GM12864 (cell line): ENCODE data around the gene SLC49A4.

ENCODE experiments used
- DNase-seq: peaks from one replicate; pipeline ENCODE4 v3.0.0-alpha.2; 2011; ENCODE audit warnings: low read depth
- H3K4me3 ChIP-seq: 2 replicates; pipeline ENCODE4 v1.5.1; 2011; ENCODE audit warnings: mild to moderate bottlenecking, low read depth, low read length, control low read depth
- TF ChIP-seq, protein P1 (sequence below): IDR thresholded peaks from 2 replicates; pipeline ENCODE4 v1.5.1; 2011; ENCODE audit warnings: low read depth, mild to moderate bottlenecking, moderate library complexity, low read length, control low read depth, inconsistent platforms; ENCODE audit errors: missing control alignments

The SLC49A4 gene

DNA sequence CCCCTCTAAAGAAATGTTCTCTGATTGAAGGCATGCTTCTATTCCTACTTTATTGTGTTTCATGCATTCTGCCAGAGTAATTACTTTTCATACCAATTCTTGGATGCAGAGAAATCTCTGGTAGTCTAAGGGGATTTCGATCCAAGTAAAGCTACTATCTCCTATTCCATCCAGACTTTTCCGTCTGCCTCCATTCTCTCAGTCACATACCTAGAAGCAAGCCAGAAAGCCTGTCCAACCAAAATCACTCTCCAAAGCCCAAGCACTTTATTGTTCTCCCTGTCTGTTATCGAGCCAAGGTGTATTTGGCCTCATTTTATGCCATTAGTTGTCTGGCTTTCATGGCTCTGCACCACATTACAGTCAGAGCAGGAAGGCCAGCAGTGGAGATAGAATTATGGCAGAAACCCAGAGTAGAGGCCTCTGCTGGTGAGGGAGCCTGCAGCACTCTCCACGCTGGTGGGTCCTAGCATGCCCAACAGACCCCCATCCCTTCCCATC is 95.9 kb downstream of the SLC49A4 start:
- TF ChIP-seq, protein P1, sequence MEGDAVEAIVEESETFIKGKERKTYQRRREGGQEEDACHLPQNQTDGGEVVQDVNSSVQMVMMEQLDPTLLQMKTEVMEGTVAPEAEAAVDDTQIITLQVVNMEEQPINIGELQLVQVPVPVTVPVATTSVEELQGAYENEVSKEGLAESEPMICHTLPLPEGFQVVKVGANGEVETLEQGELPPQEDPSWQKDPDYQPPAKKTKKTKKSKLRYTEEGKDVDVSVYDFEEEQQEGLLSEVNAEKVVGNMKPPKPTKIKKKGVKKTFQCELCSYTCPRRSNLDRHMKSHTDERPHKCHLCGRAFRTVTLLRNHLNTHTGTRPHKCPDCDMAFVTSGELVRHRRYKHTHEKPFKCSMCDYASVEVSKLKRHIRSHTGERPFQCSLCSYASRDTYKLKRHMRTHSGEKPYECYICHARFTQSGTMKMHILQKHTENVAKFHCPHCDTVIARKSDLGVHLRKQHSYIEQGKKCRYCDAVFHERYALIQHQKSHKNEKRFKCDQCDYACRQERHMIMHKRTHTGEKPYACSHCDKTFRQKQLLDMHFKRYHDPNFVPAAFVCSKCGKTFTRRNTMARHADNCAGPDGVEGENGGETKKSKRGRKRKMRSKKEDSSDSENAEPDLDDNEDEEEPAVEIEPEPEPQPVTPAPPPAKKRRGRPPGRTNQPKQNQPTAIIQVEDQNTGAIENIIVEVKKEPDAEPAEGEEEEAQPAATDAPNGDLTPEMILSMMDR, result no peak
- no peak for DNase-seq

DNA sequence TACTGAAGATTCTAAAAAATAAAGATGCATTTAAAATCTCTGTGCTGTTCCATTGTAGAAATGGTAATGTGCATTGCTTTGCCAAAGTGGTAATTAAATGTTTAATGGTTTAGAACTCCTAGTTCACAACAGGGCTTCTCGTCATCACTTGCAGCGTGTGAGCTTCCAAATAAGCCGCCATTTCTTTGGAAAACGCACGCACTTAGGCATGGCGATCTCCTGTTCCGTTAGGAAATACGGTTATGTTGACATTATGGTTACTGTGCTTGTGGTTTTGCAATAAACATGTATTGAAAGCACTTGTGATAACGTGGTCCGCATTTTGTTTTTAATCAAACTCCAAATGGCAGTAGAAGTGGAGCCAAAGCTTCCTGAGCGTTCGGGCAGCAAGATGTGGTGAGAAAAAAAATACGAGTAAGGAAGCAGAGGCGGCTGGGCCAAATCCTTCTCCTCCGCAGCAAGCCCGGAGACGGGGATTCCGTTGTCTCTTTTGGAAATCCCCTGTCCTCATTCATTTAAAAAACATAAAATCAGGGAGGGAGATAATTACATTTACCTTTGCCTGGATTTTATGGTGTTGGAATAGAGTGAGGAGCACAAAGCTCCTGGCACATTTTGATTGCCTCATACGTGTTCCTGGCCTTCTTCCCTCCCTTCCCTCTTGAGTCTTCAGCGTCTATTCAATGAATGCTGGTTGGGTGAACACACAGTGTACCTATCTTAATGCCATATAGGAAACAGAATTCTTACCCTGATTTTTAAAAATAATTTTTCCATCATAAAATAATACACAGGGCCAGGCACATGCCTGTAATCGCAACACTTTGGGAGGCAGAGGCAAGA is 97.5 kb downstream of the SLC49A4 start:
- DNase-seq, result no peak
- TF ChIP-seq, protein P1, result no peak

More for the DNA sequence above, 95.9 kb downstream of the SLC49A4 start:
- no peak overlapping the region for H3K4me3 ChIP-seq

DNA sequence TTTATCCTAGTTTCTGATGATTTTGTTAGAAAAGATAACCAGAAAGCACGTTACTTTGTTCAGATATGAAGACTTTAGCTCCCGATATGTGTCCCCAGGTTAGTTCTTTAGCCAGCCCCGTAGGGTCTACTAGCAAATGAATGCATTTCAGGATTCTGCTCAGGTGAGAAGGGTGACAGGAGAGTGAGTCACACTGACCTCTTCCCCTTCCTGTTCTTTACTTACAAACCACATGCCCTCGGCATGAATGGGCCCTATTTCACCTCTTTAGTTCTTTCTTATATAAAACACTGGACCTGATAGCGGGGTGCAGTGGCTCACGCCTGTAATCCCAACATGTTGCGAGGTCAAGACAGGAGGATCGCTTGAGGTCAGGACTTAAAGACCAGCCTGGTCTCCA is 98.4 kb downstream of the SLC49A4 start:
- DNase-seq, result no peak
- TF ChIP-seq, protein P1, result no peak
- no peak overlapping the region for H3K4me3 ChIP-seq

More for the DNA sequence above, 97.5 kb downstream of the SLC49A4 start:
- H3K4me3 ChIP-seq, result no peak overlapping the region

DNA sequence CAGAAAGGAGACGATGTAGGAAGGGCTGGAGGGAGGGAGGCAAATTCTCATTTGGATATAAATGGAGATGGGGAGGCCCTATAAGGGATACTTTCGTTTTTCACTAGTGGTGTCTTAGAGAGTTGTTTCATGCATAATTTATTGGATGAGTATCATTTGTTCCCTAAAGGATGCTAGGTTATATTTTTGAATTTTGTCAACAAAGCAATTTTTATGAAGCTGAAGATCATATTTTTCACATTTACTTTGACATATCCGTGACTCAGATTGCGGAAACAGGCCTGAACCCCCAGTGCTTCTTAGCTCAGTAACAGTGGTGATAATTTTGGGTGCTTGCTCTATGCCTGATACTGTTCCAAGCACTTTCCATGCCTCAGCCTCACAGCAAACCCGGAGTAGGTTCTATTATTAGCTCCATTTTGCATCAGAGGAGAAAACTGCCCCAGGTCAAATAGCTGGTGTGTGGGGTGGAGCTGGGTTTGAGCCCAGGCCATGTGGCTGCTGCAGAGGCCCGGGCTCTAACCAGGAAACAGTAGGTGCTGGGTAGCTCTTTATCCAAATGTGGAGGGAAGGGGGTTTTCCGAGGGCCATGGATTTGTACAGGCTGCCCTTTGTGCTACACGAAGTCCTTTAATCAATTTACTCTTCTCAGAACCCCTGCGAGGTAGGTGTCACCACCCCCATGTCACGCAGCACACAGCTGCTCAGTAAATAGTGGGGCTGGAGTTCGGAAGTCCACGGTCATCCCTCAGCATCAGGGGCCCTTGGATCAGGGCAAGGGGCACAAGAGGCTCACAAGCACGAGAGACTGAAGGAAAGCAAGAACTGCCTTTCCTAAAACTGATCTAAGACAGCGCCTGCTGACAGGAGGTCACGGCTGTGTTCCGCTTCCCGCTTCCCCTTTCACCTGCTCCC is 99.1 kb downstream of the SLC49A4 start:
- DNase-seq, result no peak
- no peak overlapping the region for H3K4me3 ChIP-seq
- TF ChIP-seq, protein P1, result no peak

DNA sequence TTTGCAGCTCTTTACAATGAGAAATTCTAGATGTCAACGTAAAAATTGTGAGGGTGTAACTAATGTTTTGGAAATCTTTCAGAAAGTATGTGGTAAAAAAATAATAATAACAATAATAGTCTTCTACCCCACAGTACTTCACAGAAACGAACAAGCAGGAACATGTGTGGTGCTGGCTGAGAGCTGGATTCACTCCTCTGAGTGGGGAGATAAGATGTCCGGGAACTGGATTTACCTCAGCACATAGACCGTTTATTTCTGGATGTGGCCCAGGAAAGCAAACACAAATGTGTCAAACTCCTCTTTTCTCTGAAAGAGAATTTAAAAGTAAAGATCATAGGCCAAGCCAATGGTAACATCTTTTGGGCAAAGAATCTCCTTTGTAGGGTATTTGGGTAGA is 103.4 kb downstream of the SLC49A4 start:
- no peak overlapping the region for H3K4me3 ChIP-seq
- no peak for DNase-seq
- TF ChIP-seq, protein P1, result no peak

DNA sequence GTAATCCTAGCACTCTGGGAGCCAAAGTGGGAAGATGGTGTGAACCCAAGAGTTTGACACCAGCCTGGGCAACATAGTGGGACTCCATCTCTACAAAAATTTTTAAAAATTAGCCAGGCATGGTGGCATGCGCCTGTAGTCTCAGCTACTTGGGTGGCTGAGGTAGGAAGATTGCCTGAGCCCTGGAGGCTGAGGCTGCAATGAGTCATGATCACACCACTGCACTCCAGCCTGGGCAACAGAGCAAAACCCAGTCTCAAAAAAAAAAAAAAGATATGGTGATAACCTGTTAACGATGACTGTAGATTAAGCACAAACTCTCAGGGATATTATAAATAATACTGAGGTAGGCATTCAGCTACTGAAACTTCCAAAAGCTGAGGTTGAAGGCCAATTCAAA is 107.5 kb downstream of the SLC49A4 start:
- DNase-seq, result no peak
- no peak overlapping the region for H3K4me3 ChIP-seq
- TF ChIP-seq, protein P1, result no peak
